LHCN-M2 (cell line): ENCODE measurements around the gene SP3. TPM values are rescaled to one million over a fixed set of nuclear protein-coding genes. Genes with fewer than 3 reads are reported as not detected.

Source experiments
- DNase-seq: peaks from one replicate; pipeline ENCODE4 v3.0.0-alpha.2; 2012; ENCODE audit warnings: low read depth
- total RNA-seq: library from RNA; depleted of rRNA; stranded (reverse); fragments of >200 nt; gene quantifications from 2 replicates; pipeline ENCODE4 v1.2.3, GENCODE V29; 2014

SP3 gene
- total RNA-seq, 1 experiment from 2014 or later, result 83.2 TPM

DNA sequence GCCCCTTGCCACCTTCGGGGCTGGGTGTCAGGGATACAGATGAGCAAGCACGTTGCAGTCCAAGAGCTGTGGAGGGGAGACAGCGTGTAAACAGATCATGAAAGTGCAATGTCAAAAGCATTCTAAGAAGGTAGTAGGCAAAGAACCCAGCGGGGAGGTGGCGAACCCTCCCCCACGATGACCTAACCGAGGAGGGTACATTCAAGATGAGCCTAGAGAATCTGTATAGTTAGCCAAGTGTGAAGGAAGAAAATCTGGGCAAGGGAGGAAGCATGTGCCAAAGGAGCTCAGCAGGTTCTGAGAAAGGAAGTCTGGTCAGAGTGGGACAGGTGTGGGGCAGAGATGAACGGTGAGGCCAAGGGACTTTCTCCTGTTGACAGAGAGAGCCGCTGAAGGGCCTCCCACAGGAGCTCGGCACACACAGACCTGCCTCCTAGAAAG, 106.9 kb downstream of the SP3 start:
- DNase-seq, result no peak
